ENCODE data around the gene MIPOL1. TPM values are rescaled to one million over a fixed set of nuclear protein-coding genes. Genes with fewer than 3 reads are reported as not detected.

Gene MIPOL1
- total and polyA plus RNA-seq, 2 donors (not counting 3 experiments of a cell fraction or from before 2014, with no cell fraction given) = 3.4 to 33.5 TPM

- CTCF ChIA-PET = no interaction called here
- H2AFZ ChIP-seq (ENCODE audit: low read depth, low read length) = no peak overlapping the region
- intact Hi-C loops (cut with micrococcal nuclease) = loop anchor here (5.0 kb wide), 1 partner anchor 937 kb away; the partner anchor contains the start of gene PAX9
- no peak overlapping the region for H3K9ac ChIP-seq (replicated peaks; ENCODE audit: extremely low read depth, insufficient read depth, low read length)
- H3K9me1 ChIP-seq (replicated peaks; ENCODE audit: control insufficient read depth, extremely low read depth, insufficient read depth, low read length) = no peaks in the 10 kb centered on the region
- H3K9me3 ChIP-seq (replicated peaks; ENCODE audit: control insufficient read depth, insufficient read depth, low read length) = no peaks in the 10 kb centered on the region
- H3K36me3 ChIP-seq (ENCODE audit: control insufficient read depth in 2 of 2, extremely low read depth in 1 of 2, insufficient read depth in 2 of 2, low read length in 2 of 2) = no peaks in the 10 kb centered on the region
- TF ChIP-seq JUN (IDR thresholded peaks at IDR 0.05; ENCODE audit: borderline replicate concordance, insufficient read depth, insufficient read length, low read depth) (no peak), POLR2A (IDR thresholded peaks at IDR 0.05; ENCODE audit: low read depth, low read length) (no peak), EZH2 (IDR thresholded peaks at IDR 0.05; ENCODE audit: borderline replicate concordance, low read depth, low read length, severe bottlenecking) (peak; percentile 85)
- dilution Hi-C loops (cut with MboI; ENCODE audit: extremely low pct_ligation_motif_present, low sequenced_read_pairs) = no loop called here
- FAIRE-seq (no peak), DNase-seq (ENCODE audit: low read depth, low spot score) (no peak)
- peaks cover 88 to 93% of the 10 kb centered on the region in 2 experiments for H3K27me3 ChIP-seq (ENCODE audit: control insufficient read depth in 2 of 2, insufficient read depth in 2 of 2, low read length in 2 of 2)
- POLR2A ChIA-PET = no interaction called here
- H3K4me1 ChIP-seq (ENCODE audit: control insufficient read depth, extremely low read depth, insufficient read depth, low read length) = peaks cover 9% of the 10 kb centered on the region
- peak overlapping the region; percentile 14 for H3K4me2 ChIP-seq (ENCODE audit: insufficient read depth, low read length)
- no TSS peak for BruUV-seq (replicated peaks)
- no peaks in the 10 kb centered on the region for H4K20me1 ChIP-seq (replicated peaks; ENCODE audit: control insufficient read depth, extremely low read depth, insufficient read depth, low read length)
- no peaks in the 10 kb centered on the region for H3K79me2 ChIP-seq (ENCODE audit: control insufficient read depth, insufficient read depth, low read length)
- no peak overlapping the region for H3K27ac ChIP-seq (ENCODE audit: insufficient read depth, low read depth, low read length)
- no peak overlapping the region for H3K4me3 ChIP-seq (replicated peaks in 1 of 3; ENCODE audit: insufficient read depth in 1 of 3, low read depth in 1 of 3, low read length in 3 of 3)
These were observed 402.0 kb downstream of the MIPOL1 start for GRCh38 chr14:37599507-37600368.

GRCh38 chr14:37600880-37601741 lies 403.4 kb downstream of the MIPOL1 start:
- intact Hi-C loops (cut with micrococcal nuclease) = no loop called here
- H3K79me2 ChIP-seq (ENCODE audit: control insufficient read depth, insufficient read depth, low read length) = no peaks in the 10 kb centered on the region
- no peak overlapping the region for H3K4me3 ChIP-seq (replicated peaks in 1 of 3; ENCODE audit: insufficient read depth in 1 of 3, low read depth in 1 of 3, low read length in 3 of 3)
- TF ChIP-seq POLR2A (IDR thresholded peaks at IDR 0.05; ENCODE audit: low read depth, low read length) = no peak
- TF ChIP-seq FOS (IDR thresholded peaks at IDR 0.05; ENCODE audit: borderline replicate concordance, insufficient read depth, low read length) = no peak
- TF ChIP-seq JUN (IDR thresholded peaks at IDR 0.05; ENCODE audit: borderline replicate concordance, insufficient read depth, insufficient read length, low read depth) = no peak
- TF ChIP-seq POLR2AphosphoS5 (IDR thresholded peaks at IDR 0.05; ENCODE audit: insufficient read depth, low read depth, low read length) = no peak
- ChIA-PET CTCF (no interaction called here), POLR2A (no interaction called here)
- H3K4me1 ChIP-seq (ENCODE audit: control insufficient read depth, extremely low read depth, insufficient read depth, low read length) = peaks cover 4% of the 10 kb centered on the region
- DNase-seq (ENCODE audit: low read depth, low spot score) (no peak), FAIRE-seq (no peak)
- dilution Hi-C loops (cut with MboI; ENCODE audit: extremely low pct_ligation_motif_present, low sequenced_read_pairs) = no loop called here
- no peaks in the 10 kb centered on the region for H3K9me1 ChIP-seq (replicated peaks; ENCODE audit: control insufficient read depth, extremely low read depth, insufficient read depth, low read length)
- no peak overlapping the region for H3K27ac ChIP-seq (ENCODE audit: insufficient read depth, low read depth, low read length)
- H3K4me2 ChIP-seq (ENCODE audit: insufficient read depth, low read length) = no peak overlapping the region
- H3K36me3 ChIP-seq (ENCODE audit: control insufficient read depth in 2 of 2, extremely low read depth in 1 of 2, insufficient read depth in 2 of 2, low read length in 2 of 2) = no peaks in the 10 kb centered on the region
- peaks cover 91 to 100% of the 10 kb centered on the region in 2 experiments for H3K27me3 ChIP-seq (ENCODE audit: control insufficient read depth in 2 of 2, insufficient read depth in 2 of 2, low read length in 2 of 2)
- no peaks in the 10 kb centered on the region for H4K20me1 ChIP-seq (replicated peaks; ENCODE audit: control insufficient read depth, extremely low read depth, insufficient read depth, low read length)
- H2AFZ ChIP-seq (ENCODE audit: low read depth, low read length) = no peak overlapping the region
- no peaks in the 10 kb centered on the region for H3K9me3 ChIP-seq (replicated peaks; ENCODE audit: control insufficient read depth, insufficient read depth, low read length)
- no TSS peak for BruUV-seq (replicated peaks)
- no peak overlapping the region for H3K9ac ChIP-seq (replicated peaks; ENCODE audit: extremely low read depth, insufficient read depth, low read length)
